WTC11 (cell line): Measurements from ENCODE around the gene PRKACG. TPM values are rescaled to one million over a fixed set of nuclear protein-coding genes. Genes with fewer than 3 reads are reported as not detected.

Experiments used
- ATAC-seq: fragments of 200-7000 bp; cut with Tn5 transposase; 2 replicates; pipeline ENCODE4 v1.10.0; 2021; ENCODE audit warnings: mild to moderate bottlenecking, moderate library complexity
- CTCF ChIA-PET: fragments of 300-600 bp; sonication (Branson Sonifier 250); formaldehyde crosslinking; loops from one replicate; lab custom pipeline; 2021; ENCODE audit warnings: antibody characterized with exemption; lab: Charles Lee
- POLR2A ChIA-PET: fragments of 350-600 bp; sonication (Branson Sonifier 250); formaldehyde crosslinking; loops from one replicate; lab custom pipeline; 2021; ENCODE audit warnings: antibody characterized with exemption; lab: Charles Lee
- DNase-seq: peaks from one replicate; pipeline ENCODE4 v3.0.0; 2021; ENCODE audit warnings: low spot score
- H3K27ac Mint-ChIP-seq: 2 replicates; pipeline ENCODE4 v1.8.0; 2021; ENCODE audit warnings: mixed read lengths
- H3K27me3 Mint-ChIP-seq: 2 replicates; pipeline ENCODE4 v1.8.0; 2021; ENCODE audit warnings: low read depth, mild to moderate bottlenecking, moderate library complexity, mixed read lengths
- H3K36me3 Mint-ChIP-seq: 2 replicates; pipeline ENCODE4 v1.8.0; 2021; ENCODE audit warnings: mixed read lengths
- H3K4me1 Mint-ChIP-seq: 2 replicates; pipeline ENCODE4 v1.8.0; 2022; ENCODE audit warnings: mixed read lengths
- H3K4me3 Mint-ChIP-seq: 2 replicates; pipeline ENCODE4 v1.8.0; 2021; ENCODE audit warnings: mild to moderate bottlenecking, moderate library complexity, mixed read lengths
- H3K9me3 Mint-ChIP-seq: 2 replicates; pipeline ENCODE4 v1.8.0; 2021; ENCODE audit warnings: mixed read lengths
- AR ChIP-seq: fragments of 250-450 bp; sonication (Bioruptor Pico); IDR thresholded peaks from 2 replicates; pipeline ENCODE4 v1.9.0; 2021; ENCODE audit warnings: mild to moderate bottlenecking
- ATF3 ChIP-seq: sonication (generic); formaldehyde crosslinking; conservative IDR thresholded peaks from 2 replicates; pipeline ENCODE4 v1.8.1; 2022; ENCODE audit warnings: mild to moderate bottlenecking, missing genetic modification reagents
- CBFB ChIP-seq: sonication (generic); formaldehyde crosslinking; IDR thresholded peaks from 2 replicates; pipeline ENCODE4 v1.8.1; 2022; ENCODE audit warnings: mild to moderate bottlenecking, low read depth, missing genetic modification reagents
- CDX4 ChIP-seq: fragments of 250-450 bp; sonication (Bioruptor Pico); IDR thresholded peaks from 2 replicates; pipeline ENCODE4 v1.9.0; 2021; ENCODE audit warnings: moderate library complexity, mild to moderate bottlenecking, inconsistent platforms, borderline replicate concordance
- GTF2I ChIP-seq: fragments of 250-450 bp; sonication (Bioruptor Pico); conservative IDR thresholded peaks from 2 replicates; pipeline ENCODE4 v1.4.0; 2021; ENCODE audit warnings: mild to moderate bottlenecking
- IRF2 ChIP-seq: sonication (generic); formaldehyde crosslinking; IDR thresholded peaks from 2 replicates; pipeline ENCODE4 v1.8.0; 2022; ENCODE audit warnings: low read depth, missing genetic modification reagents, borderline replicate concordance
- JUN ChIP-seq: sonication (generic); formaldehyde crosslinking; IDR thresholded peaks from 2 replicates; pipeline ENCODE4 v1.8.0; 2023; ENCODE audit warnings: mild to moderate bottlenecking, missing genetic modification reagents
- KAT7 ChIP-seq: sonication (generic); formaldehyde crosslinking; IDR thresholded peaks from 2 replicates; pipeline ENCODE4 v1.8.1; 2023; ENCODE audit warnings: missing genetic modification reagents, mild to moderate bottlenecking, borderline replicate concordance
- MXD4 ChIP-seq: fragments of 250-450 bp; sonication (Bioruptor Pico); IDR thresholded peaks from 2 replicates; pipeline ENCODE4 v1.8.0; 2021; ENCODE audit warnings: mild to moderate bottlenecking, moderate library complexity, borderline replicate concordance
- NR1H2 ChIP-seq: sonication (generic); formaldehyde crosslinking; IDR thresholded peaks from 2 replicates; pipeline ENCODE4 v1.9.0; 2021; ENCODE audit warnings: mild to moderate bottlenecking, moderate library complexity, missing genetic modification reagents
- NR2C2 ChIP-seq: sonication (generic); formaldehyde crosslinking; IDR thresholded peaks from 2 replicates; pipeline ENCODE4 v1.8.0; 2022; ENCODE audit warnings: mild to moderate bottlenecking, missing genetic modification reagents
- PREB ChIP-seq: sonication (generic); formaldehyde crosslinking; IDR thresholded peaks from 2 replicates; pipeline ENCODE4 v1.8.1; 2022; ENCODE audit warnings: mild to moderate bottlenecking, missing genetic modification reagents, moderate library complexity, borderline replicate concordance
- PRRX2 ChIP-seq: fragments of 250-450 bp; sonication (Bioruptor Pico); IDR thresholded peaks from 2 replicates; pipeline ENCODE4 v1.8.0; 2021; ENCODE audit warnings: mild to moderate bottlenecking
- TEAD4 ChIP-seq: sonication (generic); formaldehyde crosslinking; IDR thresholded peaks from 2 replicates; pipeline ENCODE4 v1.8.0; 2022; ENCODE audit warnings: mild to moderate bottlenecking, missing genetic modification reagents
- TP53 ChIP-seq: sonication (generic); formaldehyde crosslinking; IDR thresholded peaks from 2 replicates; pipeline ENCODE4 v1.8.1; 2023; ENCODE audit warnings: mild to moderate bottlenecking, missing genetic modification reagents
- USF2 ChIP-seq: sonication (generic); formaldehyde crosslinking; IDR thresholded peaks from 2 replicates; pipeline ENCODE4 v1.8.1; 2023; ENCODE audit warnings: mild to moderate bottlenecking, missing genetic modification reagents, moderate library complexity
- ZBTB43 ChIP-seq: sonication (generic); formaldehyde crosslinking; IDR thresholded peaks from 2 replicates; pipeline ENCODE4 v1.8.1; 2023; ENCODE audit warnings: mild to moderate bottlenecking, missing genetic modification reagents
- ZNF138 ChIP-seq: sonication (generic); formaldehyde crosslinking; conservative IDR thresholded peaks from 2 replicates; pipeline ENCODE4 v1.8.1; 2022; ENCODE audit warnings: mild to moderate bottlenecking, moderate library complexity, missing genetic modification reagents
- ZNF219 ChIP-seq: sonication (generic); formaldehyde crosslinking; IDR thresholded peaks from 2 replicates; pipeline ENCODE4 v1.8.0; 2023; ENCODE audit warnings: missing genetic modification reagents, mild to moderate bottlenecking, borderline replicate concordance
- ZNF317 ChIP-seq: sonication (generic); formaldehyde crosslinking; IDR thresholded peaks from 2 replicates; pipeline ENCODE4 v1.8.1; 2023; ENCODE audit warnings: low read depth, mild to moderate bottlenecking, moderate library complexity, missing genetic modification reagents, borderline replicate concordance
- ZNF425 ChIP-seq: fragments of 250-450 bp; sonication (Bioruptor Pico); conservative IDR thresholded peaks from 2 replicates; pipeline ENCODE4 v1.9.0; 2021; ENCODE audit warnings: mild to moderate bottlenecking
- ZNF671 ChIP-seq: fragments of 250-450 bp; sonication (Bioruptor Pico); IDR thresholded peaks from 2 replicates; pipeline ENCODE4 v1.8.0; 2021; ENCODE audit warnings: mild to moderate bottlenecking
- total RNA-seq: library from RNA; stranded (reverse); gene quantifications from 3 replicates; pipeline ENCODE4 v1.2.3, GENCODE V29; 2021

The PRKACG gene
- total RNA-seq, 1 experiment from 2014 or later: not detected

- ChIA-PET CTCF (interaction anchor here (0.6 to 0.9 kb wide), 2 partner anchors 8 to 10 kb away, joined by 3 to 4 read pairs; no protein-coding TSS in a partner anchor), POLR2A (interaction anchor here (0.5 kb wide), 1 partner anchor 135 kb away, joined by 4 read pairs; no protein-coding TSS in a partner anchor)
- H3K27me3 Mint-ChIP-seq: no peaks in the 10 kb centered on the region
- H3K4me3 Mint-ChIP-seq: no peak overlapping the region
- H3K9me3 Mint-ChIP-seq: no peaks in the 10 kb centered on the region
- ATAC-seq (no peak), DNase-seq (no peak)
- peaks cover 14% of the 10 kb centered on the region for H3K4me1 Mint-ChIP-seq
- no peaks in the 10 kb centered on the region for H3K36me3 Mint-ChIP-seq
- no peak overlapping the region for H3K27ac Mint-ChIP-seq
- TF ChIP-seq TEAD4 (CRISPR knock-in tag): no peak
- no peak for TF ChIP-seq ZNF138
- TF ChIP-seq CDX4 (CRISPR knock-in tag): no peak
- no peak for TF ChIP-seq JUN (CRISPR knock-in tag)
- no peak for TF ChIP-seq ZBTB43 (CRISPR knock-in tag)
- TF ChIP-seq NR1H2 (CRISPR knock-in tag): no peak
- TF ChIP-seq GTF2I (CRISPR knock-in tag): no peak
These were observed 10.9 kb downstream of the PRKACG start for GRCh38 chr9:69003051-69003450.

- H3K27ac Mint-ChIP-seq: no peak overlapping the region
- CTCF ChIA-PET: interaction anchor here (0.5 kb wide), 1 partner anchor 57 kb away, joined by 3 read pairs; no protein-coding TSS in a partner anchor
- no peak overlapping the region for H3K4me3 Mint-ChIP-seq
- POLR2A ChIA-PET: no interaction called here
- H3K4me1 Mint-ChIP-seq: peaks cover 26% of the 10 kb centered on the region
- no peak for DNase-seq
- TF ChIP-seq ATF3 (CRISPR knock-in tag) (no peak), NR2C2 (CRISPR knock-in tag) (no peak), TP53 (CRISPR knock-in tag) (no peak), ZNF425 (CRISPR knock-in tag) (no peak), KAT7 (CRISPR knock-in tag) (no peak), AR (no peak), MXD4 (CRISPR knock-in tag) (no peak), IRF2 (CRISPR knock-in tag) (no peak), ZBTB43 (CRISPR knock-in tag) (no peak), PRRX2 (CRISPR knock-in tag) (no peak), PREB (CRISPR knock-in tag) (no peak), CBFB (CRISPR knock-in tag) (no peak), ZNF219 (no peak), USF2 (CRISPR knock-in tag) (no peak), ZNF317 (CRISPR knock-in tag) (no peak), ZNF671 (CRISPR knock-in tag) (no peak)
- no peaks in the 10 kb centered on the region for H3K36me3 Mint-ChIP-seq
- no peaks in the 10 kb centered on the region for H3K27me3 Mint-ChIP-seq
- H3K9me3 Mint-ChIP-seq: no peaks in the 10 kb centered on the region
- ATAC-seq: no peak
These were observed 12.0 kb downstream of the PRKACG start for GRCh38 chr9:69001921-69002320.
